GM12891 (cell line): Measurements from ENCODE around the gene ACAN.

ENCODE experiments used
- POLR2A ChIP-seq: IDR thresholded peaks from 2 replicates; pipeline ENCODE4 v1.6.1; 2011; ENCODE audit warnings: low read depth, low read length, control low read depth
- POLR2AphosphoS5 ChIP-seq: IDR thresholded peaks from 2 replicates; pipeline ENCODE4 v1.6.1; 2011; ENCODE audit warnings: low read depth, low read length, control low read depth

DNA sequence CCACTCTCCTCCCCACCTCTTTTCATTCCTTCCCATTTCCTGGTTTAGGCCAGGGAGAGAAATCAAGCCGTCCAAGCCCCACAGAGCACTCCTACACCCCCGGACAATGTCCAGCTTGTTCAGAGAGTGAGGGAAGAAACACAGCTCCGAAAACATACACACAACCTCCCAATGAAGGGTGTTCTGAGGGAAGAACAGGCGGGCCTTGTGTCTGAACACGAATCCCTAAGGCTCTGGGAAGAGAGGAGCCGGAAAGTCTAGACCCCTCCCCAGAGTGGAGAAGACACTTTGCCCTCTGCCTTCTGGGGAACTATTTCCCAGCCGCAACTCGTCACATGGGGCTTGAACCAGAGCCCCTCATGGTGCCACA lies 30.5 kb downstream of the ACAN start:
- TF ChIP-seq POLR2A (no peak), POLR2AphosphoS5 (no peak)
